Osteoblast (primary cell): ENCODE measurements around the gene GABBR2. TPM values are rescaled to one million over a fixed set of nuclear protein-coding genes. Genes with fewer than 3 reads are reported as not detected.
"Not testable (repeated sequence)": the region's sequence is repeated elsewhere in the genome, so short reads cannot be mapped to it uniquely, and the experiment has no call there.

Source experiments
- DNase-seq: peaks from one replicate; pipeline ENCODE4 v3.0.0; 2011; ENCODE audit warnings: low spot score, mixed read lengths; ENCODE audit not compliant: insufficient read length; ENCODE audit errors: missing footprints
- H2AFZ ChIP-seq: 2 replicates; pipeline ENCODE4 v1.6.0; 2011; ENCODE audit warnings: mild to moderate bottlenecking, low read length
- H3K27ac ChIP-seq: 2 replicates; pipeline ENCODE4 v1.5.1; 2011; ENCODE audit warnings: mild to moderate bottlenecking, low read depth, low read length, moderate library complexity
- H3K27me3 ChIP-seq: 2 replicates; pipeline ENCODE4 v1.6.0; 2012; ENCODE audit warnings: mild to moderate bottlenecking, control low read depth, inconsistent platforms, low read length, moderate library complexity; ENCODE audit not compliant: insufficient read depth
- H3K36me3 ChIP-seq: 2 replicates; pipeline ENCODE4 v1.5.1; 2011; ENCODE audit warnings: mild to moderate bottlenecking, low read length, control low read depth, moderate library complexity; ENCODE audit not compliant: insufficient read depth
- H3K4me1 ChIP-seq: 2 replicates; pipeline ENCODE4 v1.5.1; 2011; ENCODE audit warnings: mild to moderate bottlenecking, low read length, control low read depth, moderate library complexity; ENCODE audit not compliant: insufficient read depth
- H3K4me2 ChIP-seq: 2 replicates; pipeline ENCODE4 v1.6.0; 2011; ENCODE audit warnings: mild to moderate bottlenecking, low read length; ENCODE audit not compliant: insufficient read depth
- H3K4me3 ChIP-seq: fragments of 200-600 bp; sonication (generic); 3 replicates; pipeline ENCODE4 v1.5.1; 2012; ENCODE audit warnings: mild to moderate bottlenecking, low read length, inconsistent platforms; ENCODE audit not compliant: insufficient read depth
- H3K79me2 ChIP-seq: 2 replicates; pipeline ENCODE4 v1.6.0; 2012; ENCODE audit warnings: mild to moderate bottlenecking, low read length, control low read depth, inconsistent platforms; ENCODE audit not compliant: insufficient read depth
- H3K9me3 ChIP-seq: 2 replicates; pipeline ENCODE4 v1.5.1; 2011; ENCODE audit warnings: low read depth, low read length, control low read depth
- H4K20me1 ChIP-seq: 2 replicates; pipeline ENCODE4 v1.6.0; 2012; ENCODE audit warnings: mild to moderate bottlenecking, low read length, control low read depth; ENCODE audit not compliant: insufficient read depth
- CTCF ChIP-seq: IDR thresholded peaks from 2 replicates; pipeline ENCODE4 v1.5.1; 2011; ENCODE audit warnings: mild to moderate bottlenecking, low read depth, low read length, moderate library complexity; ENCODE audit errors: extremely low read depth
- total RNA-seq: library from RNA; depleted of rRNA; stranded (reverse); fragments of >200 nt; gene quantifications from 2 replicates; pipeline ENCODE4 v1.2.3, GENCODE V29; 2012

The GABBR2 gene
- total RNA-seq, 1 donor = under 0.01 TPM

GRCh38 chr9:98515506-98516204 is 193.1 kb downstream of the GABBR2 start:
- no peaks in the 10 kb centered on the region for H3K9me3 ChIP-seq
- no peaks in the 10 kb centered on the region for H3K79me2 ChIP-seq
- no peaks in the 10 kb centered on the region for H3K36me3 ChIP-seq
- peaks cover 6% of the 10 kb centered on the region for H3K4me1 ChIP-seq
- no peak overlapping the region for H2AFZ ChIP-seq
- DNase-seq = no peak
- TF ChIP-seq CTCF = no peak
- no peak overlapping the region for H3K4me3 ChIP-seq
- no peak overlapping the region for H3K4me2 ChIP-seq
- H3K27me3 ChIP-seq = no peaks in the 10 kb centered on the region
- H4K20me1 ChIP-seq = no peaks in the 10 kb centered on the region
- no peak overlapping the region for H3K27ac ChIP-seq

GRCh38 chr9:98514841-98515240 is 193.9 kb downstream of the GABBR2 start:
- Histone ChIP-seq H3K27ac (no peak overlapping the region), H3K9me3 (no peaks in the 10 kb centered on the region), H3K4me3 (no peak overlapping the region), H3K36me3 (no peaks in the 10 kb centered on the region), H4K20me1 (no peaks in the 10 kb centered on the region), H3K27me3 (no peaks in the 10 kb centered on the region), H3K79me2 (no peaks in the 10 kb centered on the region), H3K4me1 (no peaks in the 10 kb centered on the region), H3K4me2 (no peak overlapping the region), H2AFZ (no peak overlapping the region)
- DNase-seq = no peak
- TF ChIP-seq CTCF = no peak

- H3K36me3 ChIP-seq, DNase-seq, H4K20me1 ChIP-seq, H2AFZ ChIP-seq, H3K4me3 ChIP-seq, H3K4me2 ChIP-seq, H3K27ac ChIP-seq, H3K4me1 ChIP-seq, H3K9me3 ChIP-seq, H3K79me2 ChIP-seq, H3K27me3 ChIP-seq: not testable (repeated sequence)
Observed at GRCh38 chr9:98508217-98508919, 200.4 kb downstream of the GABBR2 start.

GRCh38 chr9:98506422-98507054 is 202.2 kb downstream of the GABBR2 start:
- Histone ChIP-seq H3K4me1 (peaks cover 16% of the 10 kb centered on the region), H2AFZ (no peak overlapping the region), H3K36me3 (no peaks in the 10 kb centered on the region), H3K9me3 (no peaks in the 10 kb centered on the region), H3K4me3 (no peak overlapping the region), H4K20me1 (no peaks in the 10 kb centered on the region), H3K27me3 (no peaks in the 10 kb centered on the region), H3K4me2 (no peak overlapping the region), H3K27ac (no peak overlapping the region), H3K79me2 (no peaks in the 10 kb centered on the region)
- no peak for TF ChIP-seq CTCF
- no peak for DNase-seq
